Subcutaneous adipose tissue (tissue), 4 donors: ENCODE data around the gene MSI2. TPM values are rescaled to one million over a fixed set of nuclear protein-coding genes. Genes with fewer than 3 reads are reported as not detected.

Experiments used
- CTCF ChIP-seq: fragments of 450-650 bp; IDR thresholded peaks from one replicate; pipeline ENCODE4 v1.5.1; 2016; ENCODE audit warnings: low read depth, mild to moderate bottlenecking, control low read depth, antibody characterized with exemption, moderate library complexity
- total RNA-seq, 4 donors: library from RNA; depleted of rRNA; stranded (reverse); fragments of >200 nt; gene quantifications; one replicate each; pipeline ENCODE4 v1.1.0, GENCODE V29; 2016

Gene MSI2
- total RNA-seq, 4 donors from 2014 or later, result 9.5 to 12.9 (median 10.9) TPM

DNA sequence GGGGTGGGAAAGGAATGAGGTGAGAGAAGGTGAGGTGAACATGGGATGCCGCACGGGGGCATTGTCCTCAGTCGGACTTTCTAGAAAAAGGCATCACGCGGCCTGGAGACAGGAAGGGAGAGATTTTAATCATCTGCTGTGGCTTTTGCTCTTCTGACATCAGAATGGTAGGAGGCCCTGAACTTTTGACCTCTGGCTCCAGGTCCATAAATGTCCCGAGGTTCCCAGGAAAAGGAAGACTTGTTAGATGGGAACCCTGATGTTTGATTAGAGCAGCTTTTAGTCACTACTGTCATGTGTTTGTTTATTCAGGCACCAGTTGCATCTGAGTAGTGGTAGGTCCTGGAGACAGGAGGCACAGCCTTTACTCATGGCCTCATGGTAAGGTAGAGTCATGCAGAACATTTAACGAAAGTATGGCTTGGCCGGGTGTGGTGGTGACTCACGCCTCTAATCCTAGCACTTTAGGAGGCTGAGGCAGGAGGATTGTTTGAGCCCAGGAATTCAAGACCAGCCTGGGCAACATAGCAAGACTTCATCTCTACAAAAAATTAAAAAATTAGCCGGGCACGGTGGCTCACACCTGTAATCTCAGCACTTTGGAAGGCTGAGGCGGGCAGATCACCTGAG, 203.1 kb downstream of the MSI2 start:
- no peak for TF ChIP-seq CTCF

DNA sequence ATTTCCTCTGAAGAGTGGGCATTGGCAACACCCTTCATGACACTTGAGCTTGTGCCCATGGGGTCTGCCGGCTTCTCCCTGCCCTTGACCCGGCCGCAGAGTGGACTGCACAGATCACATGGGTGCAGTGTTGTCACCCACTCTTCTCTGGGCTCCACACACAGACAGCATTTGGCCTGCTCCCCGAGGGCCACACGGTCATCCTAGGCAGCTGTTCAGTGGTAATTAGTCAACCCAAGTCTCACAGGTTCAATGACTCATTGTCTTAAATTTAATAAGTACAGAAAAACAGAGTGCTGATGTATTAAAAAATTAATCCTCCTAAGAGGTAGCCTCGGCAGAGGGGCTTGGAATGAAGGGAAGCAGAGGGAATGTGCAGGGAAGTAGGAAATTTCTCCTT, 204.8 kb downstream of the MSI2 start:
- no peak for TF ChIP-seq CTCF

GRCh38 chr17:57462007-57462579, 205.8 kb downstream of the MSI2 start:
- TF ChIP-seq CTCF, result no peak

GRCh38 chr17:57463103-57463885, 207.0 kb downstream of the MSI2 start:
- no peak for TF ChIP-seq CTCF

GRCh38 chr17:57464191-57464864, 208.0 kb downstream of the MSI2 start:
- TF ChIP-seq CTCF, result no peak

GRCh38 chr17:57465610-57466009, 209.3 kb downstream of the MSI2 start:
- TF ChIP-seq CTCF, result no peak

DNA sequence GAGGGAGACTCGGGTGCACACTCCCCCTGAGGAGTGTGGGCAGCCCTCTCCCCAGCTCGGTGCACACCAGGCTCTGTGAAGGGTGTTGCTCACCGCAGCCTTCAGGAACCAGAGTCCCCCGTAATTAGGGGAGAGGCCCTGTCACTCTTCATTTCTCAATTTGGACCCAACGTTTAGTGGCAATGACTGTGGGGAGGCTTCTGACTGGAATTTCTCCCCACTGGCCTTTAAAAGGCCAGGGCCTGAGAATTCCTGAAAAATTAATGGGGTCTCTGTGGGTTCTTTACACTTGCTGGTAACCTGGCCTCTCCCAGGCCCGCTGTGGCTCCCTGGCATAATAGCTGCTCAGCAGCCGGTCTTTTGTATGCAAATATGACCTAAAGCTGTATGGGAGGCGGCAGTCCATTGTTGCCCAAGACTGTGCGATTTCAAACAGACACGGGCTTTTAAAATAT, 209.7 kb downstream of the MSI2 start:
- no peak for TF ChIP-seq CTCF
